Activated CD4-positive, alpha-beta T cell treated with anti-CD3 and anti-CD28 coated beads, Interleukin-2, amount 10 ng/mL, durations not matched to agents 7 days and 5 days (primary cell): Measurements from ENCODE around the gene SMURF1. TPM values are rescaled to one million over a fixed set of nuclear protein-coding genes. Genes with fewer than 3 reads are reported as not detected.
"Not testable (repeated sequence)": the region's sequence is repeated elsewhere in the genome, so short reads cannot be mapped to it uniquely, and the experiment has no call there.

Source experiments
- CTCF ChIA-PET: fragments of 350-600 bp; sonication (Branson Sonifier 250); formaldehyde crosslinking; loops from one replicate; lab custom pipeline; 2021; ENCODE audit warnings: antibody characterized with exemption; lab: Charles Lee
- POLR2A ChIA-PET: fragments of 350-600 bp; sonication (Branson Sonifier 250); formaldehyde crosslinking; loops from one replicate; lab custom pipeline; 2021; ENCODE audit warnings: antibody characterized with exemption; lab: Charles Lee
- DNase-seq: peaks from one replicate; pipeline ENCODE4 v3.0.0-alpha.2; 2020
- H3K27ac Mint-ChIP-seq: one replicate; pipeline ENCODE4 v1.8.0; 2021; ENCODE audit warnings: mild to moderate bottlenecking, moderate library complexity, mixed read lengths
- H3K27me3 Mint-ChIP-seq: one replicate; pipeline ENCODE4 v1.8.0; 2021; ENCODE audit warnings: mixed read lengths
- H3K36me3 Mint-ChIP-seq: one replicate; pipeline ENCODE4 v1.8.0; 2021; ENCODE audit warnings: low read depth, mixed read lengths
- H3K4me1 Mint-ChIP-seq: one replicate; pipeline ENCODE4 v1.8.0; 2021; ENCODE audit warnings: mixed read lengths
- H3K4me3 Mint-ChIP-seq: one replicate; pipeline ENCODE4 v1.8.0; 2021; ENCODE audit warnings: mild to moderate bottlenecking, moderate library complexity, mixed read lengths
- H3K9me3 Mint-ChIP-seq: one replicate; pipeline ENCODE4 v1.8.0; 2021; ENCODE audit warnings: mixed read lengths
- total RNA-seq, 2 experiments: library from RNA; stranded (reverse); gene quantifications; one replicate each; pipeline ENCODE4 v1.2.3, GENCODE V29; 2021

Gene SMURF1
- total RNA-seq, 2 experiments from 2014 or later, result 12.6 to 14.2 TPM

DNA sequence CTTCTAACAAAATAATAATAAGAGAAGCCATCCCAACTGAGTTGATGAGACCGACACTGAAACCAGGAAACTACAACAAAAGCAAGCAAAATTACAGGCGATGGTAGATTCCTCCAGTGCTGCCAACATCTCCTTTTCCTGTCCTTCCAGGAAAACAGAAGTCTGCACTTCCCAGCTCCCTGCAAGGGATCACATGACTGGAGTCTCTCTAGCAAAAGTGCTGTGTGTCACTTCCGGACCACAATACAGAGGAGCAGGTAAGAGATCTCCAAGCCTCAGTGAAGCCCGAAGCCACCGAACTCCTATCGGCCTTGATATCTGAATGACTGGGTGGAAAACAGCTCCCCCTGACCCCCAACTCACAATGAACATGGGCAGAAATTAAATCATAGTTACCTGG lies 63.2 kb downstream of the SMURF1 start:
- Mint-ChIP-seq H3K36me3 (peaks cover 2% of the 10 kb centered on the region), H3K27me3 (no peaks in the 10 kb centered on the region), H3K9me3 (peaks cover 2% of the 10 kb centered on the region), H3K4me3 (no peak overlapping the region), H3K27ac (no peak overlapping the region), H3K4me1 (peaks cover 34% of the 10 kb centered on the region)
- POLR2A ChIA-PET, result no interaction called here
- DNase-seq, result no peak
- CTCF ChIA-PET, result no interaction called here

DNA sequence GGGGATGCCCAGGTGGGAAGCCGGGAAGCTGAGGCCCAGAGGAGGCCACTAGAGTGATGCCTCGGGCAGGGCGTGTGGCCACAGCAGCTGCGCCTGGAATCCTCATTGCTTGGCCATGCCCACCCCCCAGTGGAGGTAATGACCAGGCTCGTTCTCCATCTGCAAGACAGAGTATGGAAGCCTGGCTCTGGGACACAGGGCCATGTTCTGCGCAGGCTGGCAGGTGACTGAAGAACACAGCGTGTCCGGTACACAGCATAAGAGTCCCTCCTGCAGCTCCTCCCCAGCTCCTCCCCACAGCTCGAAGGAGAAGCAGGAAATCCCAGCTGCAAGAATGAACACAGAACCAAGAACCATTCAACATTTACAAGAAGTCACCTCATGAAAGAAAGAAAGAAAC lies 64.8 kb downstream of the SMURF1 start:
- POLR2A ChIA-PET, result interaction anchor here (0.6 kb wide), 1 partner anchor 102 kb away, joined by 3 read pairs; no protein-coding TSS in a partner anchor

DNA sequence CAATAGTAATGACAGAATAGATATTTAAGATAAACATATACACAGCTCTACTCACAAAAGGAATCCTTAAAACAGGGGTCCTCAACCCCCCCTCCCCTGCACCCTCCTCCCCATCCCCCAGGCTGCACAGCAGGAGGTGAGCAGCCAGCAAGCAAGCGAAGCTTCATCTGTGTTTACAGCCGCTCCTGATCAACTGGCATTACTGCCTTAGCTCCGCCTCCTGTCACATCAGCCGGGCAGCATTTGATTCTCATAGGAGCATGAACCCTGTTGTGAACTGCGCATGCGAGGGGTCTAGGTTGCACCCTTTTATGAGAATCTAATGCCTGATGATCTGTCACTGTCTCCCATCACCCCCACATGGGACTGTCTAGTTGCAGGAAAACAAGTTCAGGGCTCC lies 65.5 kb downstream of the SMURF1 start:
- ChIA-PET CTCF (interaction anchor here (0.6 kb wide), 1 partner anchor 59 kb away, joined by 3 read pairs; no protein-coding TSS in a partner anchor), POLR2A (no interaction called here)
- Mint-ChIP-seq H3K27me3 (no peaks in the 10 kb centered on the region), H3K36me3 (no peaks in the 10 kb centered on the region), H3K4me1 (peaks cover 29% of the 10 kb centered on the region), H3K27ac (no peak overlapping the region), H3K9me3 (no peaks in the 10 kb centered on the region), H3K4me3 (no peak overlapping the region)
- no peak for DNase-seq

More for the DNA sequence above, 64.8 kb downstream of the SMURF1 start:
- H3K27ac Mint-ChIP-seq, result no peak overlapping the region
- DNase-seq, result peak; percentile 33
- no peaks in the 10 kb centered on the region for H3K9me3 Mint-ChIP-seq
- H3K4me1 Mint-ChIP-seq, result peaks cover 34% of the 10 kb centered on the region
- H3K36me3 Mint-ChIP-seq, result no peaks in the 10 kb centered on the region
- CTCF ChIA-PET, result no interaction called here
- H3K27me3 Mint-ChIP-seq, result no peaks in the 10 kb centered on the region
- no peak overlapping the region for H3K4me3 Mint-ChIP-seq

DNA sequence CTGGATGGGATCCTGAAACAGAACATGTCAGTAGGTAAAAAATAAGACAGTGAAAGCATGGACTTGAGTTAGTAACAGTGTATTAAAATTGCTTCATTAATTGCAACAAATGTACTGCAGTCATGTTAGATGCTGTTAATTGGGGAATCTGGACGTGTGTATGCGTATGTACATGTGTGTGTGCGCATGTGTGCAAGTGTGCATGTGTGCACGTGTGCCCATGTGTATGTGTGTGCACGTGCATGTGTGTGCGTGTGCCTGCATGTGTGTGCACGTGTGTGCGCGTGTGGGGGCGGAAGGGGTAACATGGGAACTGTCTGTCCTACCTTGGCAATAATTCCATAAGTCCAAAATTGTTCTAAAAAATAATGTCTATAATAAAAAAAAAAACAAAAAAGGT lies 67.3 kb downstream of the SMURF1 start:
- CTCF ChIA-PET, result no interaction called here
- no peaks in the 10 kb centered on the region for H3K9me3 Mint-ChIP-seq
- no peak for DNase-seq
- H3K36me3 Mint-ChIP-seq, result no peaks in the 10 kb centered on the region
- peaks cover 26% of the 10 kb centered on the region for H3K4me1 Mint-ChIP-seq
- H3K27ac Mint-ChIP-seq, result no peak overlapping the region
- POLR2A ChIA-PET, result no interaction called here
- no peaks in the 10 kb centered on the region for H3K27me3 Mint-ChIP-seq
- H3K4me3 Mint-ChIP-seq, result no peak overlapping the region

DNA sequence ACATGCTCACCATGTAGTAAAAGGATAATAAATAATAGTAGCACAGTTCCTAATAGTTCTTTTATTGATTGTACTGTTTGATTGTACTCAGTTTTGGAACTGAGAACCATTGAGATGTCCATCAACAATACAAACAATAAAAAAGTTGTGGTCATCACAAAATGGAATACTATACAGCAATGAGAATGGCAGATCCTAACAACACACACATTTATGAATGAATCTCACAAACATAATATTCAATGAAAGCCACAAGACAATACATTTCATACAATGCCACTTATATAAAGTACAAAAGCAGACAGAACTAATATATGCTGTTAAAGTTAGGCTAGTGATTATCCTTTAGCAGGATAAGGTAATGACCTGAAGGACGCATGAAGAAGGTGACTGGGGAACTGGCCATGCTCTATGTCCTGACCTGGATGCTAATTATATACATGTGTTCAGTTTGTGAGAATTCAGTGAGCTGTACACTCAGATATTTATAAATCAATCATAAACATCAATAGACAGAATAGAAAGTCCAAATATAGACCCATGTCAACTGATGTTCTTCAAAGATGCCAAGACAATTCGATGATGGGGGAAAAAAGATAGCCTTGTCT lies 70.0 kb downstream of the SMURF1 start:
- no peak for DNase-seq
- Mint-ChIP-seq H3K4me3 (no peak overlapping the region), H3K9me3 (no peaks in the 10 kb centered on the region), H3K36me3 (no peaks in the 10 kb centered on the region), H3K27ac (no peak overlapping the region), H3K27me3 (no peaks in the 10 kb centered on the region), H3K4me1 (peaks cover 14% of the 10 kb centered on the region)
- ChIA-PET POLR2A (no interaction called here), CTCF (interaction anchor here (0.6 kb wide), 1 partner anchor 140 kb away, joined by 3 read pairs; no protein-coding TSS in a partner anchor)

DNA sequence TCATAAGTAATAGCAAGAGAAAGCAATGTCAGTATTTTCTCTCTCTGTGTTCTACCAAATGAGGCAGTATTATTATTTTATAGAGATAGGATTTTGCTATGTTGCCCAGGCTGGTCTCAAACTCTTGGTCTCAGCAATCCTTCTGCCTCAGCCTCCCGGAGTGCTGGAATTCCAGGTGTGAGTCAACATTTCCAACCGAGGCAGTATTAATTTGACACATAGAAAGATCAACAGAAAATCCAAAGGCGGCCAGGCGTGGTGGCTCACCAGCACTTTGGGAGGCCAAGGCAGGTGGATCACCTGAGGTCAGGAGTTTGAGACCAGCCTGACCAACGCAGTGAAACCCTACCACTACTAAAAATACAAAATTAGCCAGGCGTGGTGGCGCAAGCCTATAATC lies 71.8 kb downstream of the SMURF1 start:
- Mint-ChIP-seq H3K27ac (no peak overlapping the region), H3K27me3 (no peaks in the 10 kb centered on the region), H3K4me1 (peaks cover 7% of the 10 kb centered on the region), H3K9me3 (no peaks in the 10 kb centered on the region), H3K36me3 (no peaks in the 10 kb centered on the region), H3K4me3 (no peak overlapping the region)
- ChIA-PET POLR2A (no interaction called here), CTCF (interaction anchor here (0.6 kb wide), 1 partner anchor 27 kb away, joined by 3 read pairs; no protein-coding TSS in a partner anchor)
- no peak for DNase-seq

GRCh38 chr7:99070361-99070760 lies 73.5 kb downstream of the SMURF1 start:
- CTCF ChIA-PET, result interaction anchor here (0.6 kb wide), 1 partner anchor 87 kb away, joined by 3 read pairs; no protein-coding TSS in a partner anchor

DNA sequence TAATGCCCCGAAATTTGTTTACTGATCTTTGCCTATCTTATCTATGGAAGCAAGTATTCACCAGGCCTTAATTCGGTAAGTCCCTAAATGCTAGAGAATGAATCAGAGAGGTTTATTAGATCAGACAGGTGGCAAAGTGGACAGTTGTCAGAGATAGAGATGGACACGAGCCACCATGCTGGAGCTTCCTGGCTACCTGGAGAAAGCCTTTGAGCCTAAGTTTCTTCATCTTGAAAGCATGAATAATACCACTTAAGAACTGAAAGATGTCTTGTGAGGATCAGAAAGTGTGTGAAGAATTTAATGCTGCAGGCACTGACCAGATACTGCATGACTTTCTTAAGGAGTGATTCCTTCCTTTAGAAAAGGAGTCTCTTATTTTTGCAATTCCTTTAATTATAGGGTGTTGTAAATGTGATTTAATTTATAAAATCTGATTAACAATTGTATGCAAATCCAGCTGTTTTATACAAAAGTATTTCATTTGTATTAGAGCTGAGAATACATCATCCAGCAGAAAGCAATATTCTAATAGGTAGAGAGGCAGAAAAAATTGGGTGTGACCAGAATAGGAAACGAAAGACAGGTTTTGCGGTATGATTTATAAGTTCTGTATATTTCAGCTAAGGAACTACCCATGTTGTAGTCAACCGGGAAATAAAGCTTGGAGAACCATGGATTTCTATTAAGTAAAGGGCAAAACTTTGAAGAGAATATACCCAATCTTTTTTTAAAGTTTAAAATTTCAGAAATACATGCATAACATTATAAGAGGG lies 82.7 kb downstream of the SMURF1 start:
- H3K4me3 Mint-ChIP-seq, result no peak overlapping the region
- peak overlapping the region; percentile 36 for H3K27ac Mint-ChIP-seq
- DNase-seq, result no peak
- H3K27me3 Mint-ChIP-seq, result no peaks in the 10 kb centered on the region
- peaks cover 7% of the 10 kb centered on the region for H3K36me3 Mint-ChIP-seq
- H3K9me3 Mint-ChIP-seq, result no peaks in the 10 kb centered on the region
- CTCF ChIA-PET, result interaction anchor here (1.0 kb wide), 1 partner anchor 255 kb away, joined by 3 read pairs; no protein-coding TSS in a partner anchor
- H3K4me1 Mint-ChIP-seq, result peaks cover 16% of the 10 kb centered on the region
- POLR2A ChIA-PET, result no interaction called here

More at GRCh38 chr7:99070361-99070760, 73.5 kb downstream of the SMURF1 start:
- Mint-ChIP-seq H3K4me1 (no peaks in the 10 kb centered on the region), H3K27me3 (no peaks in the 10 kb centered on the region), H3K9me3 (no peaks in the 10 kb centered on the region), H3K4me3 (no peak overlapping the region), H3K27ac (no peak overlapping the region), H3K36me3 (no peaks in the 10 kb centered on the region)
- POLR2A ChIA-PET, result no interaction called here
- no peak for DNase-seq

DNA sequence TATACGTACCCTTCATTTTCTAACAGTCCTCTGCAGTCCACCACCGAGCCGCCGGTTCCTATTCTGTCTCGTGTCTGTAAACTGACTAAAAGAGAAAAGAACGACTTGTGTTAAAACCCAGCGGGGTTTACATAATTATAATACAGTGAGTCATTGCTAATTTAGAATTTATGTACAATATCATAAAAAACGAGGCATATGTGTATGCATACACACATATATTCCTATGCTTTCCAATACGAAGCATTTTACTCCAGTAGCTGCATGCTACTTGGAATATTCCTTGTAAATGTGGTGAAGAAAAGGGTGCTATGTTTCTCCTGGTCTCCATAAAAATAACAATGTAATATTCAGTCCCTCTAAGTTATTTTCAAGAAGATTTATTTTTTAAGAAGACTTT lies 89.1 kb downstream of the SMURF1 start:
- H3K36me3 Mint-ChIP-seq, result peaks cover 28% of the 10 kb centered on the region
- CTCF ChIA-PET, result no interaction called here
- no peaks in the 10 kb centered on the region for H3K4me1 Mint-ChIP-seq

DNA sequence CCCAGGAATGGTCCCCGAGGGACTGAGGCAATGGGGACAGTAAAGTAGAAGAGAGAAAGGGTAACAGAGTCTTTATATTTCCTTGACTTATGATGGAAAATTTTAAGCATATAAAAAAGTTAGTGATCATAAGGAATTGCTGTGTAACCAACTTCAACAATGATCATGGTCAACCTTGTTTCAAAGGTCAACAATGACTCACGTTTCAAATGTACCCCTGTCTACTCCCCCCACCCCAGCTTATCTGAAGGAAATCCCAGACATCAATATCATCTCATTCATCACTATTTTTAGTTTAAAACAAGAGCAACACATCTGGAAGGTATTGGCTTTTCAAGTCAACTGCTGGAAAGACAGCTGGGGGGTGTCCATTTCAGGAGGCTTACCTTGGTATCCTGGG lies 92.9 kb downstream of the SMURF1 start:
- DNase-seq, result no peak
- H3K4me3 Mint-ChIP-seq, result no peak overlapping the region
- ChIA-PET POLR2A (no interaction called here), CTCF (no interaction called here)
- peaks cover 34% of the 10 kb centered on the region for H3K36me3 Mint-ChIP-seq
- H3K27me3 Mint-ChIP-seq, result no peaks in the 10 kb centered on the region
- H3K27ac Mint-ChIP-seq, result no peak overlapping the region
- H3K9me3 Mint-ChIP-seq, result no peaks in the 10 kb centered on the region
- no peaks in the 10 kb centered on the region for H3K4me1 Mint-ChIP-seq

More for the DNA sequence above, 89.1 kb downstream of the SMURF1 start:
- H3K27ac Mint-ChIP-seq, result no peak overlapping the region
- POLR2A ChIA-PET, result no interaction called here
- no peaks in the 10 kb centered on the region for H3K9me3 Mint-ChIP-seq
- DNase-seq, result no peak
- H3K27me3 Mint-ChIP-seq, result no peaks in the 10 kb centered on the region
- no peak overlapping the region for H3K4me3 Mint-ChIP-seq

- H3K27me3 Mint-ChIP-seq, result no peaks in the 10 kb centered on the region
- DNase-seq, result no peak
- CTCF ChIA-PET, result interaction anchor here (0.6 kb wide), 1 partner anchor 265 kb away, joined by 3 read pairs; no protein-coding TSS in a partner anchor
- POLR2A ChIA-PET, result interaction anchor here (0.5 kb wide), 1 partner anchor 391 kb away, joined by 4 read pairs; the partner anchor contains the start of genes CPSF4 and PTCD1
- H3K4me3 Mint-ChIP-seq, result no peak overlapping the region
- H3K36me3 Mint-ChIP-seq, result peaks cover 39% of the 10 kb centered on the region
- H3K4me1 Mint-ChIP-seq, result no peaks in the 10 kb centered on the region
- no peaks in the 10 kb centered on the region for H3K9me3 Mint-ChIP-seq
- no peak overlapping the region for H3K27ac Mint-ChIP-seq
These were observed 96.3 kb downstream of the SMURF1 start for GRCh38 chr7:99047526-99048077.

GRCh38 chr7:99046722-99047121 lies 97.2 kb downstream of the SMURF1 start:
- DNase-seq, result no peak
- Mint-ChIP-seq H3K27ac (no peak overlapping the region), H3K27me3 (no peaks in the 10 kb centered on the region), H3K9me3 (no peaks in the 10 kb centered on the region), H3K4me1 (no peaks in the 10 kb centered on the region), H3K36me3 (peaks cover 32% of the 10 kb centered on the region), H3K4me3 (no peak overlapping the region)
- CTCF ChIA-PET, result interaction anchor here (0.6 kb wide), 1 partner anchor 115 kb away, joined by 3 read pairs; no protein-coding TSS in a partner anchor
- POLR2A ChIA-PET, result no interaction called here

- H3K27ac Mint-ChIP-seq, H3K9me3 Mint-ChIP-seq, DNase-seq, H3K4me3 Mint-ChIP-seq, H3K27me3 Mint-ChIP-seq, POLR2A ChIA-PET, H3K4me1 Mint-ChIP-seq: not testable (repeated sequence)
- H3K36me3 Mint-ChIP-seq, result peaks cover 31% of the 10 kb centered on the region
- CTCF ChIA-PET, result interaction anchor here (0.6 kb wide), 1 partner anchor 114 kb away, joined by 3 read pairs; no protein-coding TSS in a partner anchor
These were observed 97.6 kb downstream of the SMURF1 start for GRCh38 chr7:99046262-99046661.
